Neural cell (in vitro differentiated cells): ENCODE measurements around the gene CDKN1B.

ENCODE experiments used
- CTCF ChIP-seq: fragments of 450-650 bp; IDR thresholded peaks from 2 replicates; pipeline ENCODE4 v1.5.1; 2014; ENCODE audit warnings: antibody characterized with exemption, mild to moderate bottlenecking, moderate library complexity; ENCODE audit not compliant: poor library complexity, severe bottlenecking
- EP300 ChIP-seq: fragments of 450-650 bp; conservative IDR thresholded peaks from 2 replicates; pipeline ENCODE4 v1.6.1; 2014; ENCODE audit warnings: antibody characterized with exemption, mild to moderate bottlenecking, moderate library complexity; ENCODE audit not compliant: poor library complexity, severe bottlenecking
- POLR2AphosphoS5 ChIP-seq: IDR thresholded peaks from 2 replicates; pipeline ENCODE4 v1.6.1; 2012
- RAD21 ChIP-seq: fragments of 450-650 bp; conservative IDR thresholded peaks from 2 replicates; pipeline ENCODE4 v1.6.1; 2014; ENCODE audit warnings: antibody characterized with exemption, mild to moderate bottlenecking, moderate library complexity
- REST ChIP-seq: IDR thresholded peaks from 2 replicates; pipeline ENCODE4 v1.6.1; 2012; ENCODE audit warnings: borderline replicate concordance
- TAF1 ChIP-seq: IDR thresholded peaks from 2 replicates; pipeline ENCODE4 v1.6.1; 2012; ENCODE audit warnings: low read depth

- TF ChIP-seq CTCF, result no peak
- TF ChIP-seq POLR2AphosphoS5, result no peak
- no peak for TF ChIP-seq REST
- TF ChIP-seq RAD21, result no peak
- TF ChIP-seq EP300, result no peak
- TF ChIP-seq TAF1, result no peak
These were observed 615 bp downstream of the CDKN1B start for GRCh38 chr12:12717586-12718380.
